Measurements from ENCODE around the gene ASB9. TPM values are rescaled to one million over a fixed set of nuclear protein-coding genes. Genes with fewer than 3 reads are reported as not detected.

Gene ASB9
- total RNA-seq, 1 donor from 2014 or later: not detected

DNA sequence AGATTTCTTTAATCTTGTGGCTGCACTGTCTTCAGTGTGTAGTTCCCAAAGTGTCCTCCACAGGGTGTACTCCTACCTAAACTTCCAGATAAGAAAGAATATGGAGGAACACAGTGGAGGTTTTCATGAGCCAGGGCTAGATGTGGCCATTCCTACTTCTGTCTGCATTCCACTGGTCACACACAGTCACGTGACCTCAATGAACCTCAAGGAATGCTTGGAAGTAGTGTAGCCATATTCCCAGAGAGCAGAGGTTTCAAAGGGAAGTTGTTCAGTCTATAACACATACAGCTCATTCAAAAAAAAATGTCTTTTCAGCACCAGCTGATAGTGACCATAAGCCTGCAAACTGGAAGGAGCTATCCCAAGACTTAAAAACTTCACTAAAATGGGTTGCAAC, 53.6 kb downstream of the ASB9 start:
- DNase-seq: no peak
- TF ChIP-seq, protein P1, sequence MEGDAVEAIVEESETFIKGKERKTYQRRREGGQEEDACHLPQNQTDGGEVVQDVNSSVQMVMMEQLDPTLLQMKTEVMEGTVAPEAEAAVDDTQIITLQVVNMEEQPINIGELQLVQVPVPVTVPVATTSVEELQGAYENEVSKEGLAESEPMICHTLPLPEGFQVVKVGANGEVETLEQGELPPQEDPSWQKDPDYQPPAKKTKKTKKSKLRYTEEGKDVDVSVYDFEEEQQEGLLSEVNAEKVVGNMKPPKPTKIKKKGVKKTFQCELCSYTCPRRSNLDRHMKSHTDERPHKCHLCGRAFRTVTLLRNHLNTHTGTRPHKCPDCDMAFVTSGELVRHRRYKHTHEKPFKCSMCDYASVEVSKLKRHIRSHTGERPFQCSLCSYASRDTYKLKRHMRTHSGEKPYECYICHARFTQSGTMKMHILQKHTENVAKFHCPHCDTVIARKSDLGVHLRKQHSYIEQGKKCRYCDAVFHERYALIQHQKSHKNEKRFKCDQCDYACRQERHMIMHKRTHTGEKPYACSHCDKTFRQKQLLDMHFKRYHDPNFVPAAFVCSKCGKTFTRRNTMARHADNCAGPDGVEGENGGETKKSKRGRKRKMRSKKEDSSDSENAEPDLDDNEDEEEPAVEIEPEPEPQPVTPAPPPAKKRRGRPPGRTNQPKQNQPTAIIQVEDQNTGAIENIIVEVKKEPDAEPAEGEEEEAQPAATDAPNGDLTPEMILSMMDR (IDR thresholded peaks at IDR 0.05; ENCODE audit: partially characterized antibody, unreplicated experiment): no peak
- no peaks in the 10 kb centered on the region for H3K36me3 Mint-ChIP-seq (ENCODE audit: unreplicated experiment)
- no peak overlapping the region for H3K27ac Mint-ChIP-seq (ENCODE audit: unreplicated experiment)
- H3K27me3 Mint-ChIP-seq (ENCODE audit: unreplicated experiment): no peaks in the 10 kb centered on the region
- H3K9me3 Mint-ChIP-seq (ENCODE audit: unreplicated experiment): peaks cover 6% of the 10 kb centered on the region
- peaks cover 22% of the 10 kb centered on the region for H3K4me1 Mint-ChIP-seq (ENCODE audit: low read depth, unreplicated experiment)
- H3K4me3 Mint-ChIP-seq (ENCODE audit: unreplicated experiment): no peak overlapping the region

GRCh38 chrX:15215366-15215765, 54.5 kb downstream of the ASB9 start:
- no peaks in the 10 kb centered on the region for H3K36me3 Mint-ChIP-seq (ENCODE audit: unreplicated experiment)
- TF ChIP-seq, protein P1 (IDR thresholded peaks at IDR 0.05; ENCODE audit: partially characterized antibody, unreplicated experiment): no peak
- H3K27ac Mint-ChIP-seq (ENCODE audit: unreplicated experiment): peak overlapping the region; percentile 95
- peaks cover 6% of the 10 kb centered on the region for H3K9me3 Mint-ChIP-seq (ENCODE audit: unreplicated experiment)
- peak; percentile 20 for DNase-seq
- H3K4me3 Mint-ChIP-seq (ENCODE audit: unreplicated experiment): peak overlapping the region; percentile 65
- H3K4me1 Mint-ChIP-seq (ENCODE audit: low read depth, unreplicated experiment): peaks cover 22% of the 10 kb centered on the region
- no peaks in the 10 kb centered on the region for H3K27me3 Mint-ChIP-seq (ENCODE audit: unreplicated experiment)

GRCh38 chrX:15214588-15214987, 55.3 kb downstream of the ASB9 start:
- H3K36me3 Mint-ChIP-seq (ENCODE audit: unreplicated experiment): no peaks in the 10 kb centered on the region
- peak overlapping the region; percentile 65 for H3K4me3 Mint-ChIP-seq (ENCODE audit: unreplicated experiment)
- H3K27me3 Mint-ChIP-seq (ENCODE audit: unreplicated experiment): no peaks in the 10 kb centered on the region
- H3K9me3 Mint-ChIP-seq (ENCODE audit: unreplicated experiment): peaks cover 6% of the 10 kb centered on the region
- DNase-seq: no peak
- peaks cover 22% of the 10 kb centered on the region for H3K4me1 Mint-ChIP-seq (ENCODE audit: low read depth, unreplicated experiment)
- H3K27ac Mint-ChIP-seq (ENCODE audit: unreplicated experiment): peak overlapping the region; percentile 95
- TF ChIP-seq, protein P1 (IDR thresholded peaks at IDR 0.05; ENCODE audit: partially characterized antibody, unreplicated experiment): no peak

DNA sequence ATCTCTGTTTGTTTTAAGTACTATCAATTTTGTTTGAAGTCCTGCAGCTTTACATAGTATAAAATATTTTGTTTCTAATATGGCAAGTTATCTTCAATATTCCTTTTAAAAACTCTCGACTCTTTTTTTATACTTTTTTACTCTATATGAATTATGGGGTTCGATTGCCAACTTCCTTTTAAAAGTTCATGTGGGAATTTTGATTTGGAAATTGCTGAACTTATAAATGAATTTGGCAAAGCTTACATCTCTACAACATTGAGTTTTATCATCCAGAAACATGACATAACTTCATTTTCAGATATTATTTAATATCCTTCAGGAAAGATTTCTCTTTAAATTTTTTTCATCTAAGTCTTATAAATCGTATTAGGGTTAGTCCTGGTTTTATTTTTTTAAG, 60.8 kb downstream of the ASB9 start:
- Mint-ChIP-seq H3K27ac (ENCODE audit: unreplicated experiment) (no peak overlapping the region), H3K4me3 (ENCODE audit: unreplicated experiment) (no peak overlapping the region), H3K36me3 (ENCODE audit: unreplicated experiment) (no peaks in the 10 kb centered on the region), H3K9me3 (ENCODE audit: unreplicated experiment) (no peaks in the 10 kb centered on the region), H3K4me1 (ENCODE audit: low read depth, unreplicated experiment) (peaks cover 7% of the 10 kb centered on the region), H3K27me3 (ENCODE audit: unreplicated experiment) (peaks cover 2% of the 10 kb centered on the region)
- DNase-seq: no peak
- TF ChIP-seq, protein P1 (IDR thresholded peaks at IDR 0.05; ENCODE audit: partially characterized antibody, unreplicated experiment): no peak

DNA sequence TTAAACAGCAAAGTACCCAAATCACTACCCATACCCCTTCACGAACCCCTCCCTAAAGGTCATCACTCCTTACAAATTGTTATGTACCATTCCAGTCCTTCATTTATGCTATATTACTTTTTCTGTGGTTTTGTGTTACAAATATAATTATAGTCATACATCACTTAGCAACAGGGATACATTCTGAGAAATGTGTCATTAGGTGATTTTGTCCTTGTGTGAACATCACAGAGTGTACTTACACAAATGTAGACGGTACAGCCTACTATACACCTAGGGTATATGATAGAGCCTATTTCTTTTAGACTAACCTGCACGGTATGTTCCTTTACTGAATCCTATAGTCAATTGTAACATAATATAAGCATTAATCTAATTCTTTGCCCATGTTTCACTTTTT, 61.9 kb downstream of the ASB9 start:
- H3K4me3 Mint-ChIP-seq (ENCODE audit: unreplicated experiment): no peak overlapping the region

More for the DNA sequence above, 61.9 kb downstream of the ASB9 start:
- Mint-ChIP-seq H3K9me3 (ENCODE audit: unreplicated experiment) (no peaks in the 10 kb centered on the region), H3K27me3 (ENCODE audit: unreplicated experiment) (peaks cover 2% of the 10 kb centered on the region), H3K27ac (ENCODE audit: unreplicated experiment) (no peak overlapping the region), H3K4me1 (ENCODE audit: low read depth, unreplicated experiment) (no peaks in the 10 kb centered on the region), H3K36me3 (ENCODE audit: unreplicated experiment) (no peaks in the 10 kb centered on the region)
- TF ChIP-seq, protein P1 (IDR thresholded peaks at IDR 0.05; ENCODE audit: partially characterized antibody, unreplicated experiment): no peak
- DNase-seq: no peak

Measured in glutamatergic neuron (in vitro differentiated cells).